SK-N-SH treated with all-trans-retinoic acid at 6 μM for 48 hours (cell line): Measurements from ENCODE around the gene LYRM7.

Source experiments
- ATAC-seq: fragments of 200-7000 bp; cut with Tn5 transposase; 3 replicates; pipeline ENCODE4 v1.9.1; 2020; ENCODE audit warnings: mild to moderate bottlenecking, moderate library complexity
- BACH2 ChIP-seq: fragments of 250-450 bp; sonication (Bioruptor Pico); IDR thresholded peaks from 2 replicates; pipeline ENCODE4 v1.9.0; 2021; ENCODE audit warnings: mild to moderate bottlenecking, borderline replicate concordance
- CREB5 ChIP-seq: fragments of 250-450 bp; sonication (Bioruptor Pico); IDR thresholded peaks from 2 replicates; pipeline ENCODE4 v1.5.1; 2020; ENCODE audit warnings: low read depth, mild to moderate bottlenecking, moderate library complexity
- CSRNP3 ChIP-seq: fragments of 250-450 bp; sonication (Bioruptor Pico); IDR thresholded peaks from 2 replicates; pipeline ENCODE4 v1.5.1; 2021; ENCODE audit warnings: mild to moderate bottlenecking, moderate library complexity
- ESRRG ChIP-seq: fragments of 250-450 bp; sonication (Bioruptor Pico); IDR thresholded peaks from 2 replicates; pipeline ENCODE4 v1.6.1; 2021; ENCODE audit warnings: mild to moderate bottlenecking
- GLIS3 ChIP-seq: fragments of 250-450 bp; sonication (Bioruptor Pico); IDR thresholded peaks from 2 replicates; pipeline ENCODE4 v1.5.0; 2020; ENCODE audit warnings: mild to moderate bottlenecking, moderate library complexity
- ISL1 ChIP-seq: fragments of 250-450 bp; sonication (Bioruptor Pico); IDR thresholded peaks from 2 replicates; pipeline ENCODE4 v2.1.2; 2022; ENCODE audit warnings: mild to moderate bottlenecking, moderate library complexity
- OSR1 ChIP-seq: fragments of 250-450 bp; sonication (Bioruptor Pico); IDR thresholded peaks from 2 replicates; pipeline ENCODE4 v1.8.0; 2022; ENCODE audit warnings: moderate library complexity, mild to moderate bottlenecking, inconsistent platforms
- PATZ1 ChIP-seq: fragments of 250-450 bp; sonication (Bioruptor Pico); IDR thresholded peaks from 2 replicates; pipeline ENCODE4 v1.8.0; 2020; ENCODE audit warnings: mild to moderate bottlenecking, moderate library complexity, borderline replicate concordance
- POU6F1 ChIP-seq: fragments of 250-450 bp; sonication (Bioruptor Pico); IDR thresholded peaks from 2 replicates; pipeline ENCODE4 v1.8.0; 2021; ENCODE audit warnings: low read depth, mild to moderate bottlenecking, moderate library complexity, borderline replicate concordance
- PPARA ChIP-seq: fragments of 250-450 bp; sonication (Bioruptor Pico); IDR thresholded peaks from 2 replicates; pipeline ENCODE4 v1.5.0; 2020; ENCODE audit warnings: mild to moderate bottlenecking, borderline replicate concordance
- RARB ChIP-seq: fragments of 250-450 bp; sonication (Bioruptor Pico); IDR thresholded peaks from 2 replicates; pipeline ENCODE4 v1.8.0; 2021; ENCODE audit warnings: mild to moderate bottlenecking, moderate library complexity
- SNAI2 ChIP-seq: fragments of 250-450 bp; sonication (Bioruptor Pico); IDR thresholded peaks from 2 replicates; pipeline ENCODE4 v1.5.0; 2020; ENCODE audit warnings: mild to moderate bottlenecking, moderate library complexity
- TCF4 ChIP-seq: fragments of 250-450 bp; sonication (Bioruptor Pico); IDR thresholded peaks from 2 replicates; pipeline ENCODE4 v1.8.0; 2021; ENCODE audit warnings: mild to moderate bottlenecking, moderate library complexity, borderline replicate concordance
- TOX ChIP-seq: fragments of 250-450 bp; sonication (Bioruptor Pico); IDR thresholded peaks from 2 replicates; pipeline ENCODE4 v1.8.0; 2021; ENCODE audit warnings: mild to moderate bottlenecking, moderate library complexity, borderline replicate concordance
- TSHZ2 ChIP-seq: fragments of 250-450 bp; sonication (Bioruptor Pico); IDR thresholded peaks from 2 replicates; pipeline ENCODE4 v1.5.0; 2020; ENCODE audit warnings: mild to moderate bottlenecking, moderate library complexity
- ZC3H10 ChIP-seq: fragments of 250-450 bp; sonication (Bioruptor Pico); IDR thresholded peaks from 2 replicates; pipeline ENCODE4 v1.5.1; 2021; ENCODE audit warnings: mild to moderate bottlenecking, moderate library complexity
- ZFP3 ChIP-seq: fragments of 250-450 bp; sonication (Bioruptor Pico); IDR thresholded peaks from 2 replicates; pipeline ENCODE4 v1.5.0; 2020; ENCODE audit warnings: mild to moderate bottlenecking, moderate library complexity
- ZFP30 ChIP-seq: fragments of 450-650 bp; formaldehyde crosslinking; IDR thresholded peaks from 2 replicates; pipeline ENCODE4 v1.5.0; 2022; ENCODE audit warnings: mild to moderate bottlenecking, moderate library complexity
- ZNF565 ChIP-seq: fragments of 450-650 bp; formaldehyde crosslinking; conservative IDR thresholded peaks from 2 replicates; pipeline ENCODE4 v1.5.0; 2020; ENCODE audit warnings: low read depth, mild to moderate bottlenecking, moderate library complexity
- ZNF70 ChIP-seq: fragments of 450-650 bp; formaldehyde crosslinking; IDR thresholded peaks from 2 replicates; pipeline ENCODE4 v1.5.0; 2020; ENCODE audit warnings: mild to moderate bottlenecking, moderate library complexity
- ZNF8 ChIP-seq: fragments of 450-650 bp; formaldehyde crosslinking; IDR thresholded peaks from 2 replicates; pipeline ENCODE4 v1.5.0; 2020; ENCODE audit warnings: mild to moderate bottlenecking, moderate library complexity

LYRM7 gene

GRCh38 chr5:131246504-131246903, 75.8 kb downstream of the LYRM7 start:
- no peak for ATAC-seq
- TF ChIP-seq SNAI2 (CRISPR knock-in tag), result no peak
- TF ChIP-seq ZFP3 (CRISPR knock-in tag), result no peak
- no peak for TF ChIP-seq BACH2 (CRISPR knock-in tag)
- no peak for TF ChIP-seq OSR1 (CRISPR knock-in tag)
- no peak for TF ChIP-seq TSHZ2 (CRISPR knock-in tag)
- no peak for TF ChIP-seq PPARA (CRISPR knock-in tag)
- TF ChIP-seq ZFP30 (CRISPR knock-in tag), result no peak
- TF ChIP-seq TCF4 (CRISPR knock-in tag), result no peak
- no peak for TF ChIP-seq ISL1
- TF ChIP-seq ZNF70 (CRISPR knock-in tag), result no peak
- TF ChIP-seq RARB (CRISPR knock-in tag), result no peak
- TF ChIP-seq CREB5 (CRISPR knock-in tag), result no peak
- TF ChIP-seq CSRNP3 (CRISPR knock-in tag), result no peak
- TF ChIP-seq ZC3H10 (CRISPR knock-in tag), result no peak
- TF ChIP-seq POU6F1 (CRISPR knock-in tag), result no peak
- TF ChIP-seq TOX (CRISPR knock-in tag), result no peak
- TF ChIP-seq, all 23 proteins: peak for 0

GRCh38 chr5:131250751-131251475, 80.2 kb downstream of the LYRM7 start:
- TF ChIP-seq ZNF565 (CRISPR knock-in tag), result no peak
- TF ChIP-seq ZNF8 (CRISPR knock-in tag), result no peak
- TF ChIP-seq ZC3H10 (CRISPR knock-in tag), result no peak
- no peak for TF ChIP-seq TCF4 (CRISPR knock-in tag)
- TF ChIP-seq ESRRG, result no peak
- TF ChIP-seq ZFP3 (CRISPR knock-in tag), result no peak
- no peak for TF ChIP-seq SNAI2 (CRISPR knock-in tag)
- no peak for TF ChIP-seq TOX (CRISPR knock-in tag)
- TF ChIP-seq GLIS3 (CRISPR knock-in tag), result no peak
- no peak for TF ChIP-seq ZNF70 (CRISPR knock-in tag)
- no peak for TF ChIP-seq CREB5 (CRISPR knock-in tag)
- no peak for TF ChIP-seq ZFP30 (CRISPR knock-in tag)
- no peak for TF ChIP-seq OSR1 (CRISPR knock-in tag)
- TF ChIP-seq ISL1, result no peak
- no peak for TF ChIP-seq RARB (CRISPR knock-in tag)
- ATAC-seq, result no peak

GRCh38 chr5:131252824-131253171, 82.1 kb downstream of the LYRM7 start:
- ATAC-seq, result no peak
- no peak for TF ChIP-seq TCF4 (CRISPR knock-in tag)
- no peak for TF ChIP-seq PPARA (CRISPR knock-in tag)
- TF ChIP-seq ZNF565 (CRISPR knock-in tag), result no peak
- TF ChIP-seq ZFP30 (CRISPR knock-in tag), result no peak
- TF ChIP-seq PATZ1 (CRISPR knock-in tag), result no peak
- no peak for TF ChIP-seq POU6F1 (CRISPR knock-in tag)
- no peak for TF ChIP-seq RARB (CRISPR knock-in tag)
- no peak for TF ChIP-seq ZNF70 (CRISPR knock-in tag)
- no peak for TF ChIP-seq OSR1 (CRISPR knock-in tag)
- no peak for TF ChIP-seq CREB5 (CRISPR knock-in tag)
